PC-9 (cell line): Measurements from ENCODE around the gene SPATA17.

Source experiments
- CTCF ChIP-seq: fragments of 200-600 bp; sonication (generic); conservative IDR thresholded peaks from 2 replicates; pipeline ENCODE4 v1.6.1; 2017; ENCODE audit warnings: mixed run types, antibody characterized with exemption, mild to moderate bottlenecking, moderate library complexity
- EZH2 ChIP-seq: fragments of 200-600 bp; sonication (generic); IDR thresholded peaks from 2 replicates; pipeline ENCODE4 v1.8.0; 2017; ENCODE audit warnings: antibody characterized with exemption, low read depth

GRCh38 chr1:217770918-217771317 lies 139.8 kb downstream of the SPATA17 start:
- TF ChIP-seq CTCF (no peak), EZH2 (no peak)
